Calu3 (cell line): ENCODE measurements around the gene SLC4A1. TPM values are rescaled to one million over a fixed set of nuclear protein-coding genes. Genes with fewer than 3 reads are reported as not detected.

Experiments used
- BruUV-seq: library from RNA; stranded (reverse); fragments of 400-500 nt; replicated peaks from 2 replicates; lab custom pipeline; 2021; lab: Mats Ljungman, UMichigan
- CTCF ChIA-PET: fragments of 300-600 bp; sonication (Branson Sonifier 250); formaldehyde crosslinking; loops from one replicate; lab custom pipeline; 2022; ENCODE audit warnings: antibody characterized with exemption; lab: Charles Lee
- DNase-seq: peaks from one replicate; pipeline ENCODE4 v3.0.0; 2022
- H3K27ac Mint-ChIP-seq: one replicate; pipeline ENCODE4 v1.8.0; 2022; ENCODE audit warnings: mixed read lengths; ENCODE audit not compliant: unreplicated experiment
- H3K27me3 Mint-ChIP-seq: one replicate; pipeline ENCODE4 v1.8.0; 2022; ENCODE audit warnings: mixed read lengths; ENCODE audit not compliant: unreplicated experiment
- H3K36me3 Mint-ChIP-seq: one replicate; pipeline ENCODE4 v1.8.0; 2022; ENCODE audit warnings: mild to moderate bottlenecking, moderate library complexity, mixed read lengths; ENCODE audit not compliant: insufficient read depth, unreplicated experiment
- H3K4me1 Mint-ChIP-seq: one replicate; pipeline ENCODE4 v1.8.0; 2022; ENCODE audit warnings: mild to moderate bottlenecking, low read depth, mixed read lengths; ENCODE audit not compliant: unreplicated experiment
- H3K4me3 Mint-ChIP-seq: one replicate; pipeline ENCODE4 v1.8.0; 2022; ENCODE audit warnings: mild to moderate bottlenecking, low read depth, moderate library complexity, mixed read lengths; ENCODE audit not compliant: unreplicated experiment
- H3K9me3 Mint-ChIP-seq: one replicate; pipeline ENCODE4 v1.8.0; 2022; ENCODE audit warnings: low read depth, mixed read lengths; ENCODE audit not compliant: unreplicated experiment
- intact Hi-C: fragments of 100-400 bp; cut with micrococcal nuclease; formaldehyde crosslinking; loops from one replicate; pipeline ENCODE4 v1.10.0; 2022; ENCODE audit not compliant: unreplicated experiment
- total RNA-seq: library from RNA; stranded (reverse); gene quantifications from 2 replicates; pipeline ENCODE4 v1.2.3, GENCODE V29; 2022
- TF ChIP-seq, protein P1 (sequence below): fragments of 200-600 bp; IDR thresholded peaks from one replicate; pipeline ENCODE4 v1.8.0; 2022; ENCODE audit warnings: antibody characterized with exemption; ENCODE audit not compliant: unreplicated experiment

The SLC4A1 gene
- total RNA-seq, 1 experiment from 2014 or later, result not detected

GRCh38 chr17:44267165-44267455 lies 825 bp downstream of the SLC4A1 start:
- no peak overlapping the region for H3K27ac Mint-ChIP-seq
- intact Hi-C loops, result no loop called here
- CTCF ChIA-PET, result no interaction called here
- no peak overlapping the region for H3K4me3 Mint-ChIP-seq
- no peak for DNase-seq
- H3K36me3 Mint-ChIP-seq, result peaks cover 5% of the 10 kb centered on the region
- no peaks in the 10 kb centered on the region for H3K9me3 Mint-ChIP-seq
- peaks cover under 1% of the 10 kb centered on the region for H3K4me1 Mint-ChIP-seq
- BruUV-seq, result no TSS peak
- TF ChIP-seq, protein P1, sequence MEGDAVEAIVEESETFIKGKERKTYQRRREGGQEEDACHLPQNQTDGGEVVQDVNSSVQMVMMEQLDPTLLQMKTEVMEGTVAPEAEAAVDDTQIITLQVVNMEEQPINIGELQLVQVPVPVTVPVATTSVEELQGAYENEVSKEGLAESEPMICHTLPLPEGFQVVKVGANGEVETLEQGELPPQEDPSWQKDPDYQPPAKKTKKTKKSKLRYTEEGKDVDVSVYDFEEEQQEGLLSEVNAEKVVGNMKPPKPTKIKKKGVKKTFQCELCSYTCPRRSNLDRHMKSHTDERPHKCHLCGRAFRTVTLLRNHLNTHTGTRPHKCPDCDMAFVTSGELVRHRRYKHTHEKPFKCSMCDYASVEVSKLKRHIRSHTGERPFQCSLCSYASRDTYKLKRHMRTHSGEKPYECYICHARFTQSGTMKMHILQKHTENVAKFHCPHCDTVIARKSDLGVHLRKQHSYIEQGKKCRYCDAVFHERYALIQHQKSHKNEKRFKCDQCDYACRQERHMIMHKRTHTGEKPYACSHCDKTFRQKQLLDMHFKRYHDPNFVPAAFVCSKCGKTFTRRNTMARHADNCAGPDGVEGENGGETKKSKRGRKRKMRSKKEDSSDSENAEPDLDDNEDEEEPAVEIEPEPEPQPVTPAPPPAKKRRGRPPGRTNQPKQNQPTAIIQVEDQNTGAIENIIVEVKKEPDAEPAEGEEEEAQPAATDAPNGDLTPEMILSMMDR, result no peak
- H3K27me3 Mint-ChIP-seq, result peaks cover 58% of the 10 kb centered on the region

- no peak for DNase-seq
- Mint-ChIP-seq H3K4me1 (no peaks in the 10 kb centered on the region), H3K4me3 (no peak overlapping the region), H3K9me3 (no peaks in the 10 kb centered on the region), H3K27me3 (peaks cover 58% of the 10 kb centered on the region), H3K27ac (no peak overlapping the region), H3K36me3 (peaks cover 5% of the 10 kb centered on the region)
- BruUV-seq, result no TSS peak
- TF ChIP-seq, protein P1, result no peak
- intact Hi-C loops, result no loop called here
- CTCF ChIA-PET, result no interaction called here
These were observed 1.4 kb downstream of the SLC4A1 start for GRCh38 chr17:44266402-44267164.

DNA sequence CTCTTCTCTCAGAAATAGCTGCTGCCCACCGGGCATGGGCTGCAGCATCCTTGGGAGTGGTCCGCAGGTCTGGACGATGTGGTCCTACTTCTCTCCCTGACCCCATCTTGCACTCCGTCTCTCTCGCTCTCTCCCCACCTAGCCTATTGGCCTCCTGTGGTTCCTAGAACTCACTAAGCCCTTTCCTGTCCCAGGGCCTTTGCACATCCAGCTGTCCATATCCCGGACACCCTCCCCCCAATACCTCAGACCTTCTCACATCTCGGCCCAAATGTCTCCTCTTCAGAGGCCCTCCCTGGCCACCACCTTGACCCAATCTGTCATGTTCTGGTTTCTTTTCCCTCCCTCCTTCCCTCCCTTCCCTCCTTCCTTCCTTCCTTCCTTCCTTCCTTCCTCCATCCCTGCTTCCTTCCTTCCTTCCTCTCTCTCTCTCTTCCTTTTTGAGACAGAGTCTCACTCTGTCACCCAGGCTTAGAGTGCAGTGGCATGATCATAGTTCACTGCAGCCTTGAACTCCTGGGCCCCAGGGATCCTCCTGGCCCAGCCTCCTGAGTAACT lies 4.5 kb downstream of the SLC4A1 start:
- no peaks in the 10 kb centered on the region for H3K9me3 Mint-ChIP-seq
- peaks cover 2% of the 10 kb centered on the region for H3K36me3 Mint-ChIP-seq
- BruUV-seq, result no TSS peak
- DNase-seq, result no peak
- TF ChIP-seq, protein P1, result no peak
- CTCF ChIA-PET, result interaction anchor here (1.5 kb wide), 1 partner anchor 19 kb away, joined by 3 read pairs; no protein-coding TSS in a partner anchor
- peaks cover 70% of the 10 kb centered on the region for H3K27me3 Mint-ChIP-seq
- intact Hi-C loops, result no loop called here
- no peak overlapping the region for H3K27ac Mint-ChIP-seq
- no peak overlapping the region for H3K4me3 Mint-ChIP-seq
- H3K4me1 Mint-ChIP-seq, result no peaks in the 10 kb centered on the region

DNA sequence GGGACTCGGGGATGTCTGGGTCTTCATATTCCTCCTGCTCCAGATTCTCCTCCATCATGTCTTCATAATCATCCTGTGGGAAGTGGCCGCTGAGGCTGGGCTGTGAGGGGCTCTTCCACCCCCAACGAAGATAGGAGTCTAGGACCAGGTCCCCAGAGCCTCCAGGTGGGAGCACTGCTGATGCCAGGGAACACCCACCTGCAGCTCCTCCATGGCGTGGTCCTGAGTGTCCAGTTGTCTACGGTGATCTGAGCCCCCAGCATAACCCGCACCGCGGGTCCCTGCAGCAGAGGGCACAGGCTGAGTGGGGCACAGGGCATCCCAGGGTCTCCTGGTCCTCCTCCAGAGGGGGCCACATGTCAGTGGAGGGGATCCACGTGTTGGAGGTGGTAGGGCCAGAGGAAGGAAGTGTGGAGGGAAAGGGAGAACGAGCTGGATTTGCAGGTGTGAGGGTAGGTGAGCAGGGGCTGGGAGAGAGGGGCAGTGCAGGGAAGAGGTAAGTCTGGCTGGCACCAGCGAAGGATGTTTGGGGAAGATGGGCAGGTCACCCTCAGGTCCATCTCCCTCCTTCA lies 5.2 kb downstream of the SLC4A1 start:
- no peaks in the 10 kb centered on the region for H3K36me3 Mint-ChIP-seq
- H3K27me3 Mint-ChIP-seq, result peaks cover 70% of the 10 kb centered on the region
- no peak overlapping the region for H3K27ac Mint-ChIP-seq
- intact Hi-C loops, result no loop called here
- no peaks in the 10 kb centered on the region for H3K4me1 Mint-ChIP-seq
- no peak overlapping the region for H3K4me3 Mint-ChIP-seq
- H3K9me3 Mint-ChIP-seq, result no peaks in the 10 kb centered on the region
- BruUV-seq, result no TSS peak
- no peak for DNase-seq
- TF ChIP-seq, protein P1, result no peak
- CTCF ChIA-PET, result interaction anchor here (1.5 kb wide), 1 partner anchor 20 kb away, joined by 3 read pairs; no protein-coding TSS in a partner anchor
